NCI-H446 (cell line): ENCODE results near the gene EAF1.
"Not testable (repeated sequence)": the region's sequence is repeated elsewhere in the genome, so short reads cannot be mapped to it uniquely, and the experiment has no call there.

ENCODE experiments used
- DNase-seq, 2 experiments: peaks; one replicate each; lab custom pipeline; 2025; lab: John Stamatoyannopoulos, UW

EAF1 gene

DNA sequence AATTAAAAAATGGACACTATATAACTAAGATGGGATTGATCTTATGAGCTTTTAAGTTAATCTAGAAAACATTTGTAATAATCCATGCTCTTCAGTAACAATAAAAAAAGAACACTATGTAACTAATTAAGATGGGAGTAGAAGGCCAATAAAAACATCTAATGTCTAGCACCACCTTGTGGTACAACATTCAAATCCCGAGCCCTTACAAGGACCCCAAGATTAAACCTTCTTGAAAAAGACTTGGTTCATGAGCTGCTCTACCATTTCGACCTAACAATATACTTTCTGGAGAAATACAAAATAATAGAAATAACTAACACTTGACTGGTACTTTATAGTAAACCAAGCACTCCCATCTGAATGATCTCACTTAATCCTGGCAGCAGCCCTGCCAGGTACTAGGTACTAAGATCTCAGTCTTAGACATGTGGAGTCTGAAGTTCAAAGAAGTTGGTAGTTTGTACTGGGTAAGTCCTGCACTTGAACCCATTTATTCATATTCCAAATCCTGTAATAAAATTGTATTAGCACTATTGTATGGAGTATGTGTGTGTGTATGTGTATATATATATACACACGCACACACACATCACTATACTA is 21.8 kb upstream of the EAF1 start:
- DNase-seq: peak; percentile 12 to 43

DNA sequence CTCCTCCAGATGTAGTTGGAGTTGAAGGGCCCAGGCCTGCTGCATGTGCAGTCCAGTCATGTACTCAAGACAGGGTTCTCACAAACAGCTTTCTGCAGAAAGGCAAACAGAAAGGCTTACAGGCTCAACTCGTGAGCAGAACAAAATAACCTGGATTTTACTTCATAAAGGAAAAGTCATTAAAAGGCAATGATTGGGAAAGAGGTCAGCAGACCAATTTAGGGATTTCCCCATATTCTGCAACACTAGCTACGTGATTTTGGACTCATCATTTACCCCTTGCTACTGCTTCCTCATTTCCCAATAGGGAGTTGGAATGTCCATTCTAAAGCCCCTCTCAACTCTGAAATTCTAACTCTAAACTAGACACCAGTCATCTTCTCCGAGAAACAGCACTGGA is 18.2 kb upstream of the EAF1 start:
- no peak for DNase-seq

DNA sequence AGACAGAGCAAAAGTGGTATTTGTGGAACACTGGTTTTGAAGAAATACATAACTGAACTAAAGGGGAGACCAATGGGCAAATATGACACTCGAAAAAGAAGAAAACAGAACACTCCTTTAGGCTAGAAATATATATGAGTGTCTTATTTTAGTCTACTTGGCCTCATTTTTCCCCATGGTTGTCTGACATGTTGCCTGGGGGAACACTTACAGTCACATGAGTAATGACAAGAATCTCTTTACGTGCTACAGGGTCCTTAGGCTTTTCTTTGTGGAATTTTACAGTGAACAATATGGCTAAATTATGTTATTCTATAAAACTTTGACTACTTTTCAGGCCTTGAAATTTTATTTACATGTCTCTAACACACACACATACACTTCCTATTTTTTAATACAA is 17.6 kb upstream of the EAF1 start:
- DNase-seq: no peak

DNA sequence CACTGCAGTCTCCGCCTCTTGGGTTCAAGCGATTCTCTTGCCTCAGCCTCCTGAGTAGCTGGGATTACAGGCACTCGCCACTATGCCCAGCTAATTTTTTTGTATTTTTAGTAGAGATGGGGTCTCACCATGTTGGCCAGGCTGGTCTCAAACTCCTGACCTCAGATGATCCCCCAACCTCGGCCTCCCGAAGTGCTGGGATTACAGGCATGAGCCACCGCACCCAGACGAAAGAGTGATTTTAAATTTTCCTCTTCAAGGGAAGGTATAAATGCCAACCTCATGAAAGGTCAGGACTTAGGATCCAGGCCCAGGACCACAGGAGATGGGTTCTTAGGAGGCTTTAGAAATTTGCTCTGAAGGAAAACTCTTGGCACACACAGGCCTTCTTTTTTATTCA is 16.4 kb upstream of the EAF1 start:
- DNase-seq: not testable (repeated sequence)

DNA sequence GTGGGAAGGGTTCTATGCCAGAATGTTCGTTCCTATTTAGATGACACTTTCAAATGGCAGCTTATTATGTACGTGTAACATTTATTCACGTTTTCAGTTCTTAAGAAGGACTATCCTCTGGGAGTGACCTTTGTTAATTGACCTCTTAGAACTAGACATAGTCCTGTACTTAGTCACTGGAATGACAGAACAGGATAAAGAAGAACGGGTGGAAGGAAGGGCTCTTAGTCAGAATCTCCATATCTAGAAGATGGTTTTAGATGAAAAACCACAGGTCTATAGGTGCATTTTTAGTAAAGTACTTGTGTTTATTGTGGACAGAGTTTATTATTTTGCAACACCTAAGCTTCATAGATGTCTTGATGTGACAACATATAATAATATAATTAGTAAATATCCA is 6.5 kb upstream of the EAF1 start:
- DNase-seq: no peak

DNA sequence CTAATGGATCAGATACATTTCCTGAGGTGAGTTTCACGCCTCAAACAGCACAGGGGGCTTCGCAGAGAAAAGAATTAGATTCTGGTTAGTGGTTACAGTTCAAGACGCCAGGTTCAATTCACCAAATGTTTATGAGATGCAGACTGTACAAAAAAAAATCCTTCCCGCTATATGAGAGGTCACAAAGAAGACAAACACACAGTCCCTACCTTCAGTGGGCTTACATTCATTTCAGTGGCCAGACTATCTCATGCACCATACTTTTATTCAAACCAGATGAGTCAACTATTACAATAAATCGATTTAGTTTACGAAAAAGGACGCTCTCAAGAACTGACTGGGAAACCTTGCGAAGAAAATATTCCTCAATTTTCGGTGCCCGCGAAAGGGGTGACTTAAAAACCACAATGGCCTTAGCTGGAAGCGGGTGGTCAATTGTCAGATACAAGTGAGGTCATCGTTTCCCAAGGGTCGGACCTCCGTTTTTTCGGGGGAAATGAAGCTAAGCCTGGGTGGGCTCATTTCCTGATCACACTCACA is 749 bp upstream of the EAF1 start:
- no peak for DNase-seq

DNA sequence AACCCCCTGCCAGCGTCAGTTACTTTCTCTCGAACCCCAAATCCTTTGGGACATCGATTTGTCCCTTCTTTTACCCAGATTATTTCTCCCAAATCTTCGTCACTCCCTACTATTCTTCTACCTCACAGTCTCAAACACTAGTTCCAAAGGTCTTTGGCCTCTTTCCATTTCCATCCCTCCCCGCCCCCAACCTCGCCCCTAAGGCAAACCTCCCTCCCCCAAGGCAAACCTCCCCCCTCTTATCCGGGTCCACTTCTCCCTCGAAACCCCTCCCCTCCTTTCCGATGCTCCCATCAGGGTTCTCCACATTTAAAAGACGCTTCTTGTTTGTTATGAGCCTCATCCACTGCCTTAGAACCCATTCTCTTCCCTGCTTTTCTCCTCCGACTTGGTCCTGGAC is 583 bp downstream of the EAF1 start:
- DNase-seq: no peak

DNA sequence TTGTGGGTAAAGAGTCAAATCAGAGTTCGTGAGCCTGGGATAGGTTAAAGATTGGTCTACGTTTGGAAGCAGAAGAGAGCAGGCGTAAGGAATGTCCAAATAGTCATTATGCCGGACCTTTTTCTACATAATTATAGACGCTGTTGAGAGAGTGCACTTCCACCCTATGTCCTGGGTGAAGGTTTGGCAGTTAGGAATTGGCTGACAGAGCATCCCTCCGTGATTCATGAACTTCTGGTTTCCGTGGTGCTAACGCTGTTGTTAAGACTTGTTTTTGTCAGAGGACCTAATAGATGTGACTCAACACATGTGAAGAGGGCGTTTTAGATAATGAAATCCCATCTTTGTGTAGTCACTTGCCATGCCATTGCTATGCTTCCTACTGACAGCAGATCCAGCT is 1.1 kb downstream of the EAF1 start:
- no peak for DNase-seq

DNA sequence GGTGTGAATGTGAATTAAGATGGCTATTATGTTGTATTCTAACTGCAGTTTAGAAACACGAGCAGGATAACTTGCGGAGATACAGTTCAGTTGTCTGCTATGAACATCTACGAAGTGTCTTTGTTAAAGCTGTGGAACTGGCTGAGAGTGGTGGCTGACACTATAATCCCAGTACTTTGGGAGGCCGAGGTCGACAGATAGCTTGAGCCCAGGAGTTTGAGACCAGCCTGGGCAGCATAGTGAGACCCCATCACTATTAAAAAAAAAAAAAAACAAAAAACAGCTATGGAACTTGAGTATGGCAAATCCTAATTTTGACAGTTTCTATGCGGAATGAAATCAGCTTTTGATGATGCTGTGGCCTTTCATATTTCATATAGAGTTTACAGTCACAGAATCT is 1.7 kb downstream of the EAF1 start:
- no peak for DNase-seq

DNA sequence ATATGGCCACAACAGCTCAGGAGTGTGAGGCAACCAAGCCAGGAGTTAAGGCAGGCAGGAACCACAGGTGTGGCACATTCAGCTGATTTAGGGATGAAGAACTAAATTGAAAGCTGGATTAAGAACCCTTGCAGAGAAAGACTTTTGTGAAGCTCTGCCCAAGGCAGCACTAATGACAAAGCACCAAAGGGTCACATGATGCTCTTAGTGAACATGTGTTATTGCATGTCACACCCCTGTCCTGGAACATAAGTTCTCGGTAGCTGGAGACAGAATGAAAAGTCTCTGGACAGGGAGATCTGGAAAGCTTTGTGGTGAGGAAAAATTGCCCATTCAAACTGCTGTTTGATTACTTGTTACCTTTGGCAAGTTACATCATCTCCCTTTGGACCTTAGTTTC is 3.2 kb downstream of the EAF1 start:
- no peak for DNase-seq

DNA sequence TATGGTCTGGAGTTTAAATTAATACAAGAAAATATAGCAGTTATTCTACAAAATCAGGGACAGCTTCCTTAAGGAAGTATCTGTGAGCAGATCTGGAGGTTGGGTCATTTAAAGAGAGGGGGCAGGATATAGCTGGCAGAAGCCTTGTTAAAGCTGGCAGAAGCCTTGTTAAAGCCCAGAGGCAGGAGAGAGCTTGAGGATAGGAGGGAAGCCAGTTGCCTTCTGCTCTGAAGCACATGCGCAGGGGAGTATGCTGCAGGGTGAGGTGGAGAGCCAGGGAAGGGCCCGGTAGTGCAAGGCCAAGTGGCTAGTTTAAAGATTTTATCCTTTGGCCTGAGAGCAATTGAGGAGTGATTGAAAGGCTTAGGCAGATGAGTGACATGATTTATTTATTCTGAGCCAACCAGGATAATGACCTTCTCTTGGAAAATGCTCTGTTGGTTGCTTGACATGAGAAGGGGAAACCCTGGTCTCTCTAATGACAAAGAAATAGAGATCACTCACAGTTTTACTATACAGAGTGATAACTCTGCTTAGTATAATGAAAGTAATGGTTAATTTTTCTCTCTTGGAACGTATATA is 3.9 kb downstream of the EAF1 start:
- DNase-seq: no peak

DNA sequence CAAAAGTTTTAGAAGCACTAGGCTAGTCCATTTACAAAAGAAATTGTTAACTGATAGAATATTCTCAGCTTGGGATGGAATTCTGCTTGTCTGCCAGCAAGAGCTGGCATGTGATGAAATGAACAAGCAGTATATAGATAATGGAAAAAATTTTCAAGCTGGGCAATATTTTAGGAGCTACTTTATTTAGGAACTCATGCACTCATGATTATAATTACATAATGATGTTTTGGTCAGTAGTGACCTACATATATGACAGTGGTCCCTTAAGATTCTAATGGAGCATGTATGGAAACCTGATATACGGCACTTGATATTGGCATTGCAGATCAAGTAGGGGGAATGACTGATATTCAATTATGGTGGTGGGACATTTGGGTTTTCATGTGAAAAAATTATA is 6.1 kb downstream of the EAF1 start:
- DNase-seq: no peak

DNA sequence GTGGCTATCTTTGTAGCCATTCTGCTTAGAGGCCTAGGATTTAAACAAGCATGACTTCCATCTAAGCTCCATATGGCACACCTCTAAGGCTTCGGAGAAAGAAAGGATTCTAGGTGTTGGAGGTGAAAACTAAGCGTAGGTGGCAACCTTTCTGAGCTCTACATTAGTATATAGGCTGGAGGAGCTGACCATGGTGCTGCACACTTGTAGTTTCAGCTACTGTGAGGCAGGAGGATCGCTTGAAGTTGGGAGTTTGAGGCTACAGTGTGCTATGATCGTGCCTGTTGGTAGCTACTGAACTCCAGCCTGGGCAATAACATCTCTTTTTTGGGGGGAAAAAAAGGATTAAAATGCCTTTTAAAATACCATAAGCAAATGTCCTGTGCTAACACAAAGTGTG is 7.4 kb downstream of the EAF1 start:
- DNase-seq: no peak

DNA sequence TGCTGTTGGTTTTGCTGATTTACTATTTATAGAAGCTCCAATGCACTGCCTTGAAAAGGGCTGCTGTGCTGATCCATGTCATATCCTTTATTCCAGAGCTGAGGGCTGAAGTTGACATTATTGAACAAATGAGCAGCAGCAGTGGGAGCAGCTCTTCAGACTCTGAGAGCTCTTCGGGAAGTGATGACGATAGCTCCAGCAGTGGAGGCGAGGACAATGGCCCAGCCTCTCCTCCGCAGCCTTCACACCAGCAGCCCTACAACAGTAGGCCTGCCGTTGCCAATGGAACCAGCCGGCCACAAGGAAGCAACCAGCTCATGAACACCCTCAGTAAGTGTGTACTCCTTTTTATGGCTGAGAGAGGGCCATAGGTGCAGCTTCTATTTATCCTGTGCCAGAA is 8.8 kb downstream of the EAF1 start:
- no peak for DNase-seq

DNA sequence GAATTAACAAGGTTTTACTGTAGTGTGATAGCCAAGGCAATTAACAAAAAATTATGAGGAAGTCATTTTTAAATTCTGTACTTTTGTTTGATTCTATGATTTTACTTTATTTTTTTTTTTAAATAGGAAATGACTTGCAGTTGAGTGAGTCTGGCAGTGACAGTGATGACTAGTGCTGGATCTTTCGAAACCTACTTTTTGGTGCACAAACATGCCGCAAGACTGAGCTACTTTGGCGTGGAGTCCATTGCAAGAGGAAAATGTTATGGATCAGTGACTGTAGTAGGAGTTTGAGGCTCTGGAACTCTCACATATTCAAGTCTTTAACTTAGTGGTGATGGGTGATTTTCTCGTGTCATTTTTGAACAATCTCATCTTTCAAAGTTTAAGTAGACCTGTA is 11.6 kb downstream of the EAF1 start:
- DNase-seq: no peak

DNA sequence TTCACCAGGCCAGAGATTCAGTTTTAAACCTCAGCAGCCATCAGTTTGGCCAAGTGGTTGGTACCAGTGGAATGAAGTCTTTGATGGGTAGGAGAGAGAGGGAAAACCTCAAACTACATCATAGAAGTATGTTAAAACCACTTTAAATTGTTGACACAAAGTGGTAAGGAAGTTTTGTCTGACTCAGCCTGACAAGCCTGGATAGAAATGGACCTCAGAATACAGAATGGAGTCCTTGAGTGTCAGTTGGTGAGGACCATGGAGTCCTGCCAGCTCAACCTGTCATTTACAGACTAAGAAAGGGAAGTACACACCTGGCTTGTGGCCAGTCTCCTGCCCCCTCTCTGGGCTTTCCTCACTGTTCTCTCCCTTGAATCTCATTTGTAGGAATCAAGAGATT is 12.1 kb downstream of the EAF1 start:
- no peak for DNase-seq

DNA sequence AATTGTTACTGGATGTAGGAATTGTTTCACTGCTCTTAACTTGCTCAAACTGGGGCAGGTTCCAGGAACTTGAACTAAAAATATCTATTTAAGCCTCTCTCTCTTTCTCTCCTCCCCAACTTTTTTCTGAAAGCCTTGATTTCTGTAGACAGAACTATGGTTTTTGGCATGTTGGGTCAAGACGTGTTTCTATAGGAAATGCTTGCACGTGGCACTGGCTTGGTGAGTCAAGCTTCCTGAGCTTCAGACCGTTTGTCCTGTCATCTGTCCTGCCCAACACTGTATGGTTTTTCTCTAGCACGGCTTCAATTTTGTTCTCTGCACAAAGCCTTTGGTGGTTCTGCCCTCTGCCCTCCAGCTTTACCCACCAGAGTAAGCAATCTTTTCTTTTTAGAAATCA is 13.5 kb downstream of the EAF1 start:
- DNase-seq: no peak

DNA sequence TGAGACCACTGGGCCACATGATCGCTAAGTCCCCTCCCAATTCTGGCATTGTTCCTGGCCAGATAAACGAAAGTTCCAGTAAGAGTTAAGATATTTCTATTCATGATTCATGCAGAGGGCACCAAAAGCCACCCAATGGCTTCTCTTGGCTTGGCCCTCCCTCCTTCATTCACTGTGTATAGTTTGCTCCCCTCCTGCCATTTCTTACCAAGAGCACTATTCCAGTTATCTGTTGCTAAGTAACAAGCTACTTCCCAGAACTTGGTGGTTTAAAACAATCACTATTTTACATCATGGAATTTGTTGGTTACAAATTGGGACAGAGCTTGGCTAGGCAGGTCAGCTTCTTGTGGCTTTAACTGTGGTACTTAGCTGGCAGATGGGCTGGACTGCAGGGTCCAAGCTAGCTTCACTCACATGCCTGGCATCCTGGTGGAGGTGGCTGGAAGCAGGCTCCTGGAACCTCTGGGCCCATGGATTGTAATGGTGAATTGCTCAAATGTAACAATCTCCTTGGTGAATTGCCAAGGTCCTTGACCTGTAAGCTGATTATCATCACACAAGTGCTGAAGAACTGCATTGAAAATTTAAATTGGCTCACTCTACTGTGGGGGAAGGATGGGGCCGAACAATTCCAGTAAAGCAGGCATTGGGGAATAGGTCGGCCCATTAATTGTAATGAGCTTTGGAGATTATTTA is 16.6 kb downstream of the EAF1 start:
- DNase-seq: no peak

DNA sequence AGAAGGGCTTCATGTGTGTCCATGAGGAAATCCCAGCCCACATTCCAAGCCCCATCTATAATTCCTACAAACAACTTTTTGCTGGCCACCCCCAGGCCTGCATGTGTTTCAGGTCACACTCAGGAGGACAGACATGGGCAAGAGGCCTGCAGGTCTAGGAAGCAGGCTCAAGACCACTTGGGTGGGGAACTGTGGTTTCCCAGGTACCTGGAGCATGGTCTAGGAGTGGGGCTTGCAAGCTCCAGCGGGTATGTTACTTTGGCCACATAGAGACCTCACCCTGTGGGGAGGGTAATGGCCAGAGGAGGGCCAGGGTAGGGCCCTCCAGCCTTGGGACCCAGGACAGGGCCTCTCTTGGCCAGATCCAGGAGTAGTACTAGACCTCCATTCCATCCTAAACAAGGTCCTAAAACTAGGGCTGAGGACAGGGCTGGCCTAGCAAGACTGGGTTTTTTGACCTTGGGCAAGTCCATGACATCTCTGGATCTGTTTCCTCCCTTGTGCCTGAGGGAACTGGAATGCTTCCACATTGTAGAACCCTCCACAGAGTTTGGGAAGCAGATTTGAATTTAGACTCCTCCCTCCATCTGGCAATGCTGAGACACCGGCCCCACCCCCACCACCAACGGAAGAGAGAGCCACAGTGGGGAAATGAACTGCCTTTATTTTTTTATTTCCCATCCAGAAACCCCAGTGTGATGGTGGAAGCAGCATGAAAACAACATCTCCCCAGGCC is 22.3 kb downstream of the EAF1 start:
- no peak for DNase-seq

DNA sequence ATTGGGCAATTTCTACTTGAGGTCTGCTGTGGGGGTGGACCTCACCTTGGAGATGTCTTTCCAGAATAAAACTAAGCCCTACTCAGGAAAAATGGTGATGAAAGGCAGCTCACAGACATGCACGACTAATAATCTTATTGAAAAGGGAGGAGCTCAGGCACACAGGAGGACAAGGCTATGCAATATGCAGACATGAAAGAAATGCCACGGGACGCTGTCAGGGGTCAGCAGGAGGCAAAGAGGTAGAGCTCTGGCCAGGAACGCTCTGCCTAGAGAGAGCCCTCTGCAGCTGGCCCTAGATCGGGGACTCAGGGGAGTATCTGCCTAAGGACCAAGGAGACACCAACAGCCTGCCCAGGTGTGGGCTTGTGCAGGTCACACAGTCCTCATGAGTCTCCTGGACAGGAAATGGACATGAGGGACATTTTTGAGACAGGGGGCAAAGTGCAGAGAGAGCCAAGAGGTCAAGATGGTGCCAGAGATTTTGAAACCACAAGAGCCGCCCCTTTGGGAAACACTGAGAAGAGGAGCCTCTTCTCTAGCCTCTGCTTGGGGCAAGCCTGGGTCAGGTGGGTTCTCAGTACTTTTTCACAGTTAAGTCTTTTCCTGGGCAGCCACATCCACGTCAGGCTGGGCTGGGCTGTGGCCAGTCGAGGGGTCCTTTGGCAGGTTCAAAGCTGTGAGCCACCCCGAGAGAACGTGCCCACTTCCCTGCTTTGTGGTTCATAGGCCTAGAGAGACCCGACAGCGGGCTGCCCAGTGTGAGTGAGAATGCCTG is 23.2 kb downstream of the EAF1 start:
- no peak for DNase-seq

DNA sequence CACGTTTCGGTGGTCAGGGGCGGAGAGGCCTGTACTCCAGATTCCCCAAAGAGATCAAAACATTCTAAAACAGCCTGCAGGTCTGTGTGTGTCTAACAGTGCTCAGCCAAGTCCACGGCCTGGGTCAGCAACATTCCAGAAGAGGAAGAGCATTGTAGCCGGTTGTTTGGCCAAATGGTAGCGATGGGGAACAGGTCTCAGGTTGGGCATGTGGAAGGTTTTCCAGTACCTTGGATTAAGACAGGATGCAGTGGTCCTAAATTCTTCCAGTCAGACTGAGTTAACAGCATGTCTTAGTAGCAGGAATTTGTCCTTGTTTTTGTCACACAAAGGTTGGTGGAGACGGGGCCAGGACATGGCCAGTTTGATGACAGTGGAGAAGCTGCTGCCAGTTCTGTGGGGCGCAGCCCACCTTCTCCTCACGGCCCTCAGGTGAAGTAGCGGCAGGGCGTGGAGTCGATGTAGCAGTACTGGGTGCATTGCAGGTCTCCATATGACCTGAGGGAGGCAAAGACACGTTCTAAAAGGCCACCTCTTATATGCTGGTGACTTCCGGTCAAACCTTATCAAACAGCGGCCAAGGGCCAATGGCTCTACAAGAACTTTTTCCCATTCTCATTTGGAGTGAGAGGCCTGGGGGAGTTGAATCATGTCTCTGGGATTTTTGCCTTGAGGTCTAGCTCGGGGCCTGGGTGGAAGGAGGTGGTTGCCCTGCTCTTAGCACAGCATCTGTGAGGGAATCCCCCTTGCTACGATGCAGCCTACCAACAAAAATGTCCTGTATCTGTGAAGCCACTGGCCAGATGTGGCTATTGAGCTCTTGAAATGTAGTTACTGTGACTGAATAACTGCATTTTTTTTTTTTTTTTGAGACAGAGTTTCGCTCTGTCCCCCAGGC is 24.1 kb downstream of the EAF1 start:
- no peak for DNase-seq
